GM18867 (cell line): Measurements from ENCODE around the gene THOP1.
"Not testable (repeated sequence)": the region's sequence is repeated elsewhere in the genome, so short reads cannot be mapped to it uniquely, and the experiment has no call there.

Source experiments
- ATAC-seq: cut with Tn5 transposase; IDR thresholded peaks from one replicate; pipeline ENCODE4 v1.9.1; 2021; ENCODE audit warnings: mild to moderate bottlenecking, moderate library complexity; ENCODE audit not compliant: unreplicated experiment

Gene THOP1

GRCh38 chr19:2780284-2780683 lies 5.0 kb upstream of the THOP1 start:
- no peak for ATAC-seq

- no peak for ATAC-seq
Measured at GRCh38 chr19:2782329-2782935, 2.9 kb upstream of the THOP1 start.

GRCh38 chr19:2782936-2783780 lies 2.1 kb upstream of the THOP1 start, which contains the start of gene SGTA:
TSS of gene SGTA (minus strand) at chr19:2783273. CDS start at chr19:2769068, 14,205 bp downstream.
- peak; percentile 70 for ATAC-seq

- no peak for ATAC-seq
Measured at GRCh38 chr19:2783781-2784145, 1.5 kb upstream of the THOP1 start.

GRCh38 chr19:2787115-2787514 lies 1.8 kb downstream of the THOP1 start:
- no peak for ATAC-seq

GRCh38 chr19:2788237-2788636 lies 2.9 kb downstream of the THOP1 start:
- no peak for ATAC-seq

- no peak for ATAC-seq
Measured at GRCh38 chr19:2790194-2790556, 4.9 kb downstream of the THOP1 start.

GRCh38 chr19:2790557-2791271 lies 5.4 kb downstream of the THOP1 start:
- ATAC-seq = no peak

GRCh38 chr19:2791440-2791839 lies 6.1 kb downstream of the THOP1 start:
- ATAC-seq = no peak

GRCh38 chr19:2791876-2792275 lies 6.6 kb downstream of the THOP1 start:
- ATAC-seq = no peak

GRCh38 chr19:2792666-2793065 lies 7.4 kb downstream of the THOP1 start:
- not testable (repeated sequence) for ATAC-seq

GRCh38 chr19:2793126-2793525 lies 7.8 kb downstream of the THOP1 start:
- no peak for ATAC-seq

GRCh38 chr19:2793577-2793976 lies 8.3 kb downstream of the THOP1 start:
- ATAC-seq = no peak

- no peak for ATAC-seq
Measured at GRCh38 chr19:2795827-2796658, 10.7 kb downstream of the THOP1 start.

- ATAC-seq = no peak
Measured at GRCh38 chr19:2796659-2797266, 11.5 kb downstream of the THOP1 start.

GRCh38 chr19:2797280-2797679 lies 12.0 kb downstream of the THOP1 start:
- no peak for ATAC-seq

GRCh38 chr19:2798158-2798685 lies 12.9 kb downstream of the THOP1 start:
- no peak for ATAC-seq

- ATAC-seq = no peak
Measured at GRCh38 chr19:2798733-2799132, 13.4 kb downstream of the THOP1 start.

- no peak for ATAC-seq
Measured at GRCh38 chr19:2799273-2800020, 14.1 kb downstream of the THOP1 start.

- ATAC-seq = no peak
Measured at GRCh38 chr19:2800506-2800905, 15.2 kb downstream of the THOP1 start.
